OCI-LY7 (cell line): Measurements from ENCODE around the gene TMED6. TPM values are rescaled to one million over a fixed set of nuclear protein-coding genes. Genes with fewer than 3 reads are reported as not detected.

Experiments used
- BruUV-seq: library from RNA; stranded (reverse); fragments of 400-500 nt; replicated peaks from 2 replicates; lab custom pipeline; 2021; lab: Mats Ljungman, UMichigan
- CTCF ChIA-PET: fragments of 300-600 bp; sonication (Branson Sonifier 250); formaldehyde crosslinking; loops from one replicate; lab custom pipeline; 2022; ENCODE audit warnings: antibody characterized with exemption; ENCODE audit not compliant: unreplicated experiment; lab: Charles Lee
- POLR2A ChIA-PET: fragments of 300-600 bp; sonication (Branson Sonifier 250); formaldehyde crosslinking; loops from one replicate; lab custom pipeline; 2022; ENCODE audit warnings: antibody characterized with exemption; lab: Charles Lee
- DNase-seq: peaks from one replicate; pipeline ENCODE4 v3.0.0-alpha.2; 2015; ENCODE audit warnings: low spot score
- H2AFZ ChIP-seq: fragments of 200-600 bp; sonication (generic), shearing (Covaris generic); 2 replicates; pipeline ENCODE4 v1.6.1; 2014; ENCODE audit warnings: mild to moderate bottlenecking, antibody characterized with exemption, low read length, moderate library complexity
- H3K27ac ChIP-seq: fragments of 200-600 bp; sonication (generic); 2 replicates; pipeline ENCODE4 v1.5.1; 2014; ENCODE audit warnings: mixed run types, low read depth, mild to moderate bottlenecking, moderate library complexity, low read length, inconsistent platforms; ENCODE audit not compliant: poor library complexity, severe bottlenecking
- H3K36me3 ChIP-seq: fragments of 200-600 bp; sonication (generic); 2 replicates; pipeline ENCODE4 v1.6.1; 2014; ENCODE audit warnings: mild to moderate bottlenecking, antibody characterized with exemption, low read length, moderate library complexity, mixed read lengths; ENCODE audit not compliant: insufficient read depth
- H3K4me1 ChIP-seq: fragments of 200-600 bp; sonication (generic); 2 replicates; pipeline ENCODE4 v1.5.1; 2014; ENCODE audit warnings: mild to moderate bottlenecking, low read length; ENCODE audit not compliant: insufficient read depth, poor library complexity, severe bottlenecking
- H3K4me2 ChIP-seq: fragments of 200-600 bp; sonication (generic); 2 replicates; pipeline ENCODE4 v1.6.1; 2014; ENCODE audit warnings: mild to moderate bottlenecking, low read length
- H3K4me3 ChIP-seq: fragments of 200-600 bp; sonication (generic); 2 replicates; pipeline ENCODE4 v1.5.1; 2014; ENCODE audit warnings: mild to moderate bottlenecking, low read depth, low read length; ENCODE audit not compliant: poor library complexity, severe bottlenecking
- H3K79me2 ChIP-seq: fragments of 200-600 bp; sonication (generic); 2 replicates; pipeline ENCODE4 v1.6.1; 2016; ENCODE audit warnings: low read depth, mild to moderate bottlenecking, low read length, moderate library complexity, mixed read lengths; ENCODE audit not compliant: insufficient read depth
- H3K9me2 ChIP-seq: fragments of 200-600 bp; sonication (generic); 2 replicates; pipeline ENCODE4 v1.6.1; 2016; ENCODE audit warnings: mild to moderate bottlenecking, low read length, mixed read lengths; ENCODE audit not compliant: insufficient read depth
- H3K9me3 ChIP-seq: fragments of 200-600 bp; sonication (generic); 2 replicates; pipeline ENCODE4 v1.6.1; 2014; ENCODE audit warnings: mild to moderate bottlenecking, mixed run types, low read length, mixed read lengths
- H4K20me1 ChIP-seq: fragments of 200-600 bp; sonication (generic); 2 replicates; pipeline ENCODE4 v1.6.1; 2014; ENCODE audit warnings: mild to moderate bottlenecking, antibody characterized with exemption, low read length, moderate library complexity, mixed read lengths; ENCODE audit not compliant: insufficient read depth
- CTCF ChIP-seq: fragments of 200-600 bp; sonication (generic); conservative IDR thresholded peaks from 2 replicates; pipeline ENCODE4 v1.5.1; 2014; ENCODE audit warnings: mild to moderate bottlenecking, antibody characterized with exemption, low read length, moderate library complexity, mixed read lengths
- EZH2phosphoT487 ChIP-seq: fragments of 200-600 bp; sonication (generic); IDR thresholded peaks from 2 replicates; pipeline ENCODE4 v1.6.1; 2018; ENCODE audit warnings: low read depth, borderline replicate concordance, mild to moderate bottlenecking, mixed run types, antibody characterized with exemption, low read length, moderate library complexity, mixed read lengths
- intact Hi-C: fragments of 100-400 bp; cut with micrococcal nuclease; formaldehyde crosslinking; loops from one replicate; pipeline ENCODE4 v1.10.0; 2022; ENCODE audit not compliant: unreplicated experiment
- total RNA-seq, 2 experiments: library from RNA; depleted of rRNA in 1 of 2; stranded (reverse); fragments of >200 nt in 1 of 2; shearing (Covaris generic) in 1 of 2; gene quantifications; 2 replicates each; pipeline ENCODE4 v1.2.3, GENCODE V29; 2014 to 2022

Gene TMED6
- total RNA-seq, 2 experiments from 2014 or later = 1.7 TPM

- intact Hi-C loops = no loop called here
- ChIA-PET CTCF (no interaction called here), POLR2A (no interaction called here)
Measured at GRCh38 chr16:69322343-69322742, 29.2 kb downstream of the TMED6 start.

DNA sequence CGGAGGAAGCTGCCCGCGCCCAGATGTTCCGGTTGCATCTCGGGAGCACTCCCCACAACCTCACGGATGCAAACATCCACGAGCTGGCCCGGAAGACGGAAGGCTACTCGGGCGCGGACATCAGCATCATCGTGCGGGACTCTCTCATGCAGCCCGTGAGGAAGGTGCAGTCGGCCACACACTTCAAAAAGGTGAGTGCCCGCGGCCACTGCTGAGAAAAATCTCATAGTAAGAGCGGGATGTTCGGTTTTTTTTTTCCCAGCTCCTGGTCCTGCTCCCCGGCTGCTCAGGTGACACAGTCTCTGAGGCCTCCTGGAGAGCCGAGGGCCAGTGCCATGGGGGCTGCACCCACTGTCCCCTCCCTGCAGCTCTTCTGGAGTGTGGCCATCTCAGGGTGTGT is 30.5 kb downstream of the TMED6 start:
- peaks cover 92% of the 10 kb centered on the region for H3K36me3 ChIP-seq
- no peak overlapping the region for H3K4me3 ChIP-seq
- H3K4me1 ChIP-seq = peaks cover 7% of the 10 kb centered on the region
- intact Hi-C loops = no loop called here
- no peaks in the 10 kb centered on the region for H3K9me2 ChIP-seq
- CTCF ChIA-PET = no interaction called here
- no peaks in the 10 kb centered on the region for H3K9me3 ChIP-seq
- TF ChIP-seq EZH2phosphoT487 (no peak), CTCF (no peak)
- peaks cover 34% of the 10 kb centered on the region for H3K79me2 ChIP-seq
- peaks cover 14% of the 10 kb centered on the region for H4K20me1 ChIP-seq
- no peak overlapping the region for H3K4me2 ChIP-seq
- no peak for DNase-seq
- BruUV-seq = no TSS peak
- no peak overlapping the region for H3K27ac ChIP-seq
- no peak overlapping the region for H2AFZ ChIP-seq
- POLR2A ChIA-PET = interaction anchor here (2.3 kb wide), 1 partner anchor 8 kb away, joined by 7 read pairs; the partner anchor contains the start of gene PDF

More at GRCh38 chr16:69322343-69322742, 29.2 kb downstream of the TMED6 start:
- no peak overlapping the region for H3K27ac ChIP-seq
- no peaks in the 10 kb centered on the region for H3K9me3 ChIP-seq
- peaks cover 47% of the 10 kb centered on the region for H3K79me2 ChIP-seq
- peaks cover 25% of the 10 kb centered on the region for H4K20me1 ChIP-seq
- no peak overlapping the region for H2AFZ ChIP-seq
- H3K4me1 ChIP-seq = peaks cover 20% of the 10 kb centered on the region
- TF ChIP-seq EZH2phosphoT487 (no peak), CTCF (no peak)
- H3K4me3 ChIP-seq = no peak overlapping the region
- H3K4me2 ChIP-seq = no peak overlapping the region
- peaks cover 92% of the 10 kb centered on the region for H3K36me3 ChIP-seq
- no peaks in the 10 kb centered on the region for H3K9me2 ChIP-seq
- no TSS peak for BruUV-seq
- DNase-seq = no peak

DNA sequence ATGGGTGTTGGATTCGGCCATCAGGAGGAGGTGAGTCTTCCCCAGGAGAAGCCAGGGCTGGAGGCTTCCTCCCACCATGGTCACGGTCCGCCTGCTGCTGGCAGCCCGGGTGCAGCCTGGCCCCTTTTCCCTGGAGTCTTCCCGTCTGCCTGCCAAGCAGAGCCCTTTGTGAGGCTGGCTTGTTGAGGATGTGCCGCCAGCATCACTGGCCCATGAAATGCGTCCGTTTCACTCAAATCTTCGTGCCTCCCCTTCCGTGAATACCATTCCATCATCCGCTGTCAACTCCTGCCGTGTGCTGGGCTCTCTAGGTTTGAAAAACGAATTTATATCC is 30.9 kb downstream of the TMED6 start:
- no peak overlapping the region for H3K4me3 ChIP-seq
- H3K79me2 ChIP-seq = peaks cover 31% of the 10 kb centered on the region
- no TSS peak for BruUV-seq
- peaks cover 10% of the 10 kb centered on the region for H4K20me1 ChIP-seq
- H3K9me3 ChIP-seq = no peaks in the 10 kb centered on the region
- intact Hi-C loops = no loop called here
- no peaks in the 10 kb centered on the region for H3K9me2 ChIP-seq
- ChIA-PET CTCF (no interaction called here), POLR2A (interaction anchor here (2.3 kb wide), 1 partner anchor 9 kb away, joined by 7 read pairs; the partner anchor contains the start of gene PDF)
- H3K27ac ChIP-seq = no peak overlapping the region
- H3K4me1 ChIP-seq = peaks cover 3% of the 10 kb centered on the region
- TF ChIP-seq CTCF = no peak
- no peak for TF ChIP-seq EZH2phosphoT487
- no peak overlapping the region for H3K4me2 ChIP-seq
- peaks cover 92% of the 10 kb centered on the region for H3K36me3 ChIP-seq
- no peak for DNase-seq
- no peak overlapping the region for H2AFZ ChIP-seq
